ENCODE data around the gene ZBTB37. TPM values are rescaled to one million over a fixed set of nuclear protein-coding genes. Genes with fewer than 3 reads are reported as not detected.

ZBTB37 gene
- total and polyA plus RNA-seq, 9 of the 15 experiments (the other 6 are each of a cell fraction or from before 2014, with no cell fraction given), result 1.3 to 13.9 (median 5.4) TPM

GRCh38 chr1:173871091-173871490 lies 2.9 kb downstream of the ZBTB37 start:
- Histone ChIP-seq H3K9me3 (replicated peaks; ENCODE audit: control insufficient read depth, insufficient read depth, low read depth, low read length) (no peaks in the 10 kb centered on the region), H3K79me2 (ENCODE audit: control insufficient read depth, insufficient read depth, low read length) (peaks cover 53% of the 10 kb centered on the region), H3K4me2 (ENCODE audit: insufficient read depth, low read length) (peak overlapping the region; percentile 75), H3K9ac (ENCODE audit: insufficient read depth in 1 of 2, low read depth in 2 of 2, low read length in 2 of 2) (peak overlapping the region; percentile 66 to 87; a peak in 2 of 4 replicates), H3K27me3 (ENCODE audit: control insufficient read depth in 2 of 2, insufficient read depth in 2 of 2, low read length in 2 of 2) (no peaks in the 10 kb centered on the region), H3K4me1 (replicated peaks in 1 of 2; ENCODE audit: control insufficient read depth in 2 of 2, insufficient read depth in 2 of 2, low read length in 2 of 2) (peaks cover 17 to 26% of the 10 kb centered on the region in 2 experiments), H3K4me3 (peak overlapping the region; percentile 86), H3K9me1 (ENCODE audit: control insufficient read depth, insufficient read depth, low read length) (no peaks in the 10 kb centered on the region), H4K20me1 (replicated peaks; ENCODE audit: control insufficient read depth, insufficient read depth, low read length) (peaks cover 12% of the 10 kb centered on the region), H3K36me3 (ENCODE audit: control insufficient read depth, insufficient read depth, low read length) (peaks cover 35% of the 10 kb centered on the region), H2AFZ (ENCODE audit: low read depth, low read length) (peak overlapping the region; percentile 89), H3K27ac (ENCODE audit: extremely low read depth, low read depth, low read length) (peak overlapping the region; percentile 93)
- BruUV-seq (replicated peaks), result no TSS peak
- in situ Hi-C loops (cut with MboI), result no loop called here
- ATAC-seq (no peak), DNase-seq (ENCODE audit: extremely low read depth in 1 of 4, low spot score in 3 of 4) (peak in 2 of 4 experiments; percentile 32 to 45), FAIRE-seq (no peak)
- WGBS (ENCODE audit: insufficient coverage, low coverage, missing lambda C conversion rate), result 39% methylated on average over 5 of the region's 5 CpGs
- intact Hi-C loops (cut with micrococcal nuclease), result loop anchor here (5.0 kb wide), 1 partner anchor 151 kb away; the partner anchor contains the start of gene RC3H1
- ChIA-PET CTCF (ENCODE audit: low intra/inter-chr PET ratio) (no interaction called here), POLR2A (interaction anchor here (0.6 kb wide), 1 partner anchor 77 kb away, joined by 3 read pairs; no protein-coding TSS in a partner anchor)
- TF ChIP-seq CTBP1 (IDR thresholded peaks at IDR 0.05; ENCODE audit: borderline replicate concordance), result 0 out of 2 replicates have a peak, but pooled peaks have one; percentile 34
- no peak for TF ChIP-seq RHOXF2B (CRISPR knock-in tag; conservative IDR thresholded peaks at IDR 0.05)
- TF ChIP-seq MGA (IDR thresholded peaks at IDR 0.05), result no peak
- TF ChIP-seq TRIM24 (IDR thresholded peaks at IDR 0.05), result no peak
- TF ChIP-seq, protein P1, sequence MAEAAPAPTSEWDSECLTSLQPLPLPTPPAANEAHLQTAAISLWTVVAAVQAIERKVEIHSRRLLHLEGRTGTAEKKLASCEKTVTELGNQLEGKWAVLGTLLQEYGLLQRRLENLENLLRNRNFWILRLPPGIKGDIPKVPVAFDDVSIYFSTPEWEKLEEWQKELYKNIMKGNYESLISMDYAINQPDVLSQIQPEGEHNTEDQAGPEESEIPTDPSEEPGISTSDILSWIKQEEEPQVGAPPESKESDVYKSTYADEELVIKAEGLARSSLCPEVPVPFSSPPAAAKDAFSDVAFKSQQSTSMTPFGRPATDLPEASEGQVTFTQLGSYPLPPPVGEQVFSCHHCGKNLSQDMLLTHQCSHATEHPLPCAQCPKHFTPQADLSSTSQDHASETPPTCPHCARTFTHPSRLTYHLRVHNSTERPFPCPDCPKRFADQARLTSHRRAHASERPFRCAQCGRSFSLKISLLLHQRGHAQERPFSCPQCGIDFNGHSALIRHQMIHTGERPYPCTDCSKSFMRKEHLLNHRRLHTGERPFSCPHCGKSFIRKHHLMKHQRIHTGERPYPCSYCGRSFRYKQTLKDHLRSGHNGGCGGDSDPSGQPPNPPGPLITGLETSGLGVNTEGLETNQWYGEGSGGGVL (CRISPR knock-in tag; IDR thresholded peaks at IDR 0.05), result no peak
- TF ChIP-seq CBX3 (IDR thresholded peaks at IDR 0.05; ENCODE audit: borderline replicate concordance in 1 of 2, low read length in 2 of 2), result 0 out of 3 replicates have a peak, but pooled peaks of 1 of the 2 experiments have one; percentile 19
- 0 out of 2 replicates have a peak, but pooled peaks have one; percentile 38 for TF ChIP-seq FOXK1 (CRISPR knock-in tag; IDR thresholded peaks at IDR 0.05; ENCODE audit: borderline replicate concordance)
- peak; percentile 83 for TF ChIP-seq NFIC (IDR thresholded peaks at IDR 0.05)

All from K562 (cell line).